H9 (cell line): Measurements from ENCODE around the gene HPS3. TPM values are rescaled to one million over a fixed set of nuclear protein-coding genes. Genes with fewer than 3 reads are reported as not detected.

Experiments
- DNase-seq: peaks from one replicate; pipeline ENCODE4 v3.0.0-alpha.2; 2017
- H2AFZ ChIP-seq: one replicate; pipeline ENCODE4 v1.6.1; 2013; ENCODE audit warnings: mild to moderate bottlenecking, low read length, control low read depth, moderate library complexity
- H2AK5ac ChIP-seq: 2 replicates; pipeline ENCODE4 v1.6.1; 2013; ENCODE audit warnings: low read length, control low read depth, mixed read lengths; ENCODE audit not compliant: insufficient read length
- H2BK120ac ChIP-seq: one replicate; pipeline ENCODE4 v1.6.1; 2013; ENCODE audit warnings: low read depth, mild to moderate bottlenecking, low read length, control low read depth, inconsistent platforms; ENCODE audit not compliant: poor library complexity, severe bottlenecking
- H2BK12ac ChIP-seq: 2 replicates; pipeline ENCODE4 v1.6.1; 2013; ENCODE audit warnings: low read length, control low read depth, mixed read lengths, low read depth; ENCODE audit not compliant: insufficient read length
- H2BK15ac ChIP-seq: 2 replicates; pipeline ENCODE4 v1.6.1; 2013; ENCODE audit warnings: low read depth, low read length, control low read depth
- H2BK20ac ChIP-seq: one replicate; pipeline ENCODE4 v1.6.1; 2013; ENCODE audit warnings: low read depth, mild to moderate bottlenecking, low read length, control low read depth, inconsistent platforms; ENCODE audit not compliant: poor library complexity, severe bottlenecking
- H2BK5ac ChIP-seq: 2 replicates; pipeline ENCODE4 v1.6.1; 2013; ENCODE audit warnings: low read length, control low read depth, mixed read lengths; ENCODE audit not compliant: insufficient read length
- H3K14ac ChIP-seq: 2 replicates; pipeline ENCODE4 v1.6.1; 2013; ENCODE audit warnings: low read length, control low read depth; ENCODE audit not compliant: insufficient read depth
- H3K18ac ChIP-seq: 2 replicates; pipeline ENCODE4 v1.6.1; 2013; ENCODE audit warnings: low read depth, mild to moderate bottlenecking, mixed read lengths, low read length, control low read depth; ENCODE audit not compliant: insufficient read length
- H3K23ac ChIP-seq: 2 replicates; pipeline ENCODE4 v1.6.1; 2013; ENCODE audit warnings: low read length, control low read depth, mixed read lengths, low read depth; ENCODE audit not compliant: insufficient read length
- H3K23me2 ChIP-seq: 2 replicates; pipeline ENCODE4 v1.6.1; 2013; ENCODE audit warnings: low read depth, mild to moderate bottlenecking, mixed read lengths, low read length, control low read depth; ENCODE audit not compliant: insufficient read length, poor library complexity, severe bottlenecking
- H3K27ac ChIP-seq: 2 replicates; pipeline ENCODE4 v1.5.1; 2013; ENCODE audit warnings: low read length, control low read depth, mixed read lengths, low read depth; ENCODE audit not compliant: insufficient read length
- H3K27me3 ChIP-seq: 2 replicates; pipeline ENCODE4 v1.6.1; 2013; ENCODE audit warnings: low read length, control low read depth, inconsistent platforms; ENCODE audit not compliant: insufficient read depth
- H3K4ac ChIP-seq: 2 replicates; pipeline ENCODE4 v1.6.1; 2013; ENCODE audit warnings: low read depth, mild to moderate bottlenecking, control low read depth, inconsistent platforms, low read length, moderate library complexity
- H3K4me1 ChIP-seq: 2 replicates; pipeline ENCODE4 v1.6.1; 2013; ENCODE audit warnings: low read length, control low read depth, inconsistent platforms; ENCODE audit not compliant: insufficient read depth
- H3K4me2 ChIP-seq: 2 replicates; pipeline ENCODE4 v1.6.1; 2013; ENCODE audit warnings: low read length, control low read depth, mixed read lengths; ENCODE audit not compliant: insufficient read length, insufficient read depth
- H3K56ac ChIP-seq: 2 replicates; pipeline ENCODE4 v1.6.1; 2013; ENCODE audit warnings: low read depth, mild to moderate bottlenecking, mixed read lengths, low read length, control low read depth; ENCODE audit not compliant: insufficient read length
- H3K79me1 ChIP-seq: 2 replicates; pipeline ENCODE4 v1.6.1; 2013; ENCODE audit warnings: low read depth, mild to moderate bottlenecking, moderate library complexity, low read length, control low read depth, inconsistent platforms; ENCODE audit not compliant: insufficient read depth, poor library complexity, severe bottlenecking
- H3K79me2 ChIP-seq: 2 replicates; pipeline ENCODE4 v1.6.1; 2013; ENCODE audit warnings: low read length, control low read depth, inconsistent platforms; ENCODE audit not compliant: insufficient read depth
- H3K9ac ChIP-seq: 2 replicates; pipeline ENCODE4 v1.6.1; 2013; ENCODE audit warnings: low read length, control low read depth, mixed read lengths; ENCODE audit not compliant: insufficient read length; ENCODE audit errors: extremely low read depth
- H3K9me3 ChIP-seq: one replicate; pipeline ENCODE4 v1.6.1; 2013; ENCODE audit warnings: low read depth, low read length, inconsistent platforms; ENCODE audit not compliant: control insufficient read depth
- H3T11ph ChIP-seq: one replicate; pipeline ENCODE4 v1.6.1; 2013; ENCODE audit warnings: mild to moderate bottlenecking, low read length, control low read depth, inconsistent platforms
- H4K20me1 ChIP-seq: one replicate; pipeline ENCODE4 v1.6.1; 2013; ENCODE audit not compliant: control insufficient read depth, insufficient read length, insufficient read depth
- H4K5ac ChIP-seq: 2 replicates; pipeline ENCODE4 v1.6.1; 2013; ENCODE audit warnings: low read depth, mild to moderate bottlenecking, mixed read lengths, low read length, control low read depth; ENCODE audit not compliant: insufficient read length
- H4K8ac ChIP-seq: replicated peaks from 2 replicates; pipeline ENCODE4 v1.6.1; 2013; ENCODE audit warnings: low read length, control low read depth, mixed read lengths, low read depth; ENCODE audit not compliant: insufficient read length
- H4K91ac ChIP-seq: 2 replicates; pipeline ENCODE4 v1.6.1; 2013; ENCODE audit warnings: low read depth, mild to moderate bottlenecking, moderate library complexity, mixed read lengths, low read length, control low read depth; ENCODE audit not compliant: insufficient read length
- H3K27ac Mint-ChIP-seq, 3 experiments: 2 replicates in 2 of 3; 3 replicates in 1 of 3; pipeline ENCODE4 v1.8.0; 2020 to 2021; ENCODE audit warnings: mixed read lengths in 3 of 3, mild to moderate bottlenecking in 1 of 3, moderate library complexity in 1 of 3
- H3K27me3 Mint-ChIP-seq: 2 replicates; pipeline ENCODE4 v1.8.0; 2021; ENCODE audit warnings: low read depth, mild to moderate bottlenecking, moderate library complexity, mixed read lengths
- H3K36me3 Mint-ChIP-seq, 3 experiments: 2 replicates in 2 of 3; 3 replicates in 1 of 3; pipeline ENCODE4 v1.8.0; 2020 to 2021; ENCODE audit warnings: low read depth in 3 of 3, mixed read lengths in 3 of 3; ENCODE audit not compliant: insufficient read depth in 1 of 3
- H3K4me1 Mint-ChIP-seq, 2 experiments: 2 replicates each; pipeline ENCODE4 v1.8.0; 2020; ENCODE audit warnings: mixed read lengths in 2 of 2
- H3K4me3 Mint-ChIP-seq, 2 experiments: 2 replicates in 1 of 2; 3 replicates in 1 of 2; pipeline ENCODE4 v1.8.0; 2020 to 2021; ENCODE audit warnings: mild to moderate bottlenecking in 2 of 2, mixed read lengths in 2 of 2, moderate library complexity in 1 of 2
- H3K9me3 Mint-ChIP-seq, 2 experiments: 2 replicates in 1 of 2; 3 replicates in 1 of 2; pipeline ENCODE4 v1.8.0; 2020; ENCODE audit warnings: mild to moderate bottlenecking in 2 of 2, mixed read lengths in 2 of 2, moderate library complexity in 1 of 2
- WGBS: extraction: QIAGEN DNeasy Blood & Tissue Kit; methylation state at CpG from one replicate; pipeline ENCODE4 v1.1.7; 2013; ENCODE audit warnings: missing lambda C conversion rate, low lambda C conversion rate, mixed read lengths; ENCODE audit not compliant: insufficient read length; ENCODE audit errors: extremely low coverage; 5-methylcytosine and 5-hydroxymethylcytosine counted together
- total RNA-seq: library from RNA; stranded (reverse); gene quantifications from 2 replicates; pipeline ENCODE4 v1.2.1, GENCODE V29; 2021
- TF ChIP-seq, protein P1 (sequence below): fragments of 200-600 bp; sonication (generic); conservative IDR thresholded peaks from 3 replicates; pipeline ENCODE4 v1.8.0; 2021; ENCODE audit warnings: antibody characterized with exemption, mild to moderate bottlenecking

HPS3 gene
- total RNA-seq, 1 experiment from 2014 or later = 46.5 TPM

DNA sequence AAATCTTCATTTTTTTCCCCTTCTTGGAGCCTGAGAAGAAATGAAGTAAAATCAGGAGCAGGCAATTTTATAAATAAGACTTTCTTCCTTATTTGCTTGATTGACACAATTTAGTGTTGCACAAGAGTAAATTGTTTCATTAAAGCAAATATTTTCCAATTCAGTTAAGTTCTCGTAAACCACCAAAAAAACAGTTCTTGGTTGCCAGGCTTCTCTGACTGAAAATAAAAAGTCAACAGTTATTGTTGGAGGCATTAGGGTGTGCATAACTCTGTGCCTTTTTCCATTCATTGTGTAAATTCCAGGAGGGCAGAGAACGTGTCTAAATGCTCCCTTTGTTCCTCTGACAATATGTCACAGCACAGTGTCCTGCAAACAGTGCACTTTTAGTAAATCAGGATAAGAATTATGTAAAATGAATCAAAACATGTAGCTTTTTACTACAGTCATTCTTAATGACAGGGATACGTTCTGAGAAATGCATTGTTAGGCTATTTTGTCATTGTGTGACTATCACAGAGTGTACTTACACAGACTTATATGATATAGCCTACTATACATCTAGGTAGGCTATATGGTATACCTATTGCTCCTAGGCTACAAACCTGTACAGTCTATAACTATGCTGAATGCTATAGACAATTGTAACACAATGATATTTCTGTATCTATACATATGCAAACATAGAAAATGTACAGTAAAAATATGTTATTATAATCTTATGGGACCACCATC, 92.5 kb downstream of the HPS3 start, which contains the start of gene CP:
Gene CP, minus strand, starts transcription at position 47 of the 735 bp plus-strand sequence. Its CDS starts 37 bp downstream, at position 10.
- no peaks in the 10 kb centered on the region for H3K79me2 ChIP-seq
- no peak within 1 kb of the TSS for H3K14ac ChIP-seq
- H4K20me1 ChIP-seq = no peaks in the 10 kb centered on the region
- no peak within 1 kb of the TSS for H2BK5ac ChIP-seq
- H2BK120ac ChIP-seq = no peak within 1 kb of the TSS
- H4K91ac ChIP-seq = no peak within 1 kb of the TSS
- Mint-ChIP-seq H3K4me1 (peaks cover 4 to 11% of the 10 kb centered on the region in 2 experiments), H3K27ac (no peak within 1 kb of the TSS; a peak in 1 of 7 replicates), H3K36me3 (peaks cover 0 to 13% (median 4%) of the 10 kb centered on the region in 3 experiments; a peak in 3 of 7 replicates), H3K27me3 (no peaks in the 10 kb centered on the region), H3K4me3 (no peak within 1 kb of the TSS), H3K9me3 (peaks cover 5 to 8% of the 10 kb centered on the region in 2 experiments; a peak in 4 of 5 replicates)
- H2BK15ac ChIP-seq = no peak within 1 kb of the TSS
- H3T11ph ChIP-seq = no peak within 1 kb of the TSS
- no peaks in the 10 kb centered on the region for H3K27me3 ChIP-seq
- no peak within 1 kb of the TSS for H2AFZ ChIP-seq
- TF ChIP-seq, protein P1, sequence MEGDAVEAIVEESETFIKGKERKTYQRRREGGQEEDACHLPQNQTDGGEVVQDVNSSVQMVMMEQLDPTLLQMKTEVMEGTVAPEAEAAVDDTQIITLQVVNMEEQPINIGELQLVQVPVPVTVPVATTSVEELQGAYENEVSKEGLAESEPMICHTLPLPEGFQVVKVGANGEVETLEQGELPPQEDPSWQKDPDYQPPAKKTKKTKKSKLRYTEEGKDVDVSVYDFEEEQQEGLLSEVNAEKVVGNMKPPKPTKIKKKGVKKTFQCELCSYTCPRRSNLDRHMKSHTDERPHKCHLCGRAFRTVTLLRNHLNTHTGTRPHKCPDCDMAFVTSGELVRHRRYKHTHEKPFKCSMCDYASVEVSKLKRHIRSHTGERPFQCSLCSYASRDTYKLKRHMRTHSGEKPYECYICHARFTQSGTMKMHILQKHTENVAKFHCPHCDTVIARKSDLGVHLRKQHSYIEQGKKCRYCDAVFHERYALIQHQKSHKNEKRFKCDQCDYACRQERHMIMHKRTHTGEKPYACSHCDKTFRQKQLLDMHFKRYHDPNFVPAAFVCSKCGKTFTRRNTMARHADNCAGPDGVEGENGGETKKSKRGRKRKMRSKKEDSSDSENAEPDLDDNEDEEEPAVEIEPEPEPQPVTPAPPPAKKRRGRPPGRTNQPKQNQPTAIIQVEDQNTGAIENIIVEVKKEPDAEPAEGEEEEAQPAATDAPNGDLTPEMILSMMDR = no peak
- H3K4ac ChIP-seq = no peak within 1 kb of the TSS
- no peak within 1 kb of the TSS for H2BK20ac ChIP-seq
- H4K5ac ChIP-seq = no peak within 1 kb of the TSS
- no peaks in the 10 kb centered on the region for H3K9me3 ChIP-seq
- H3K79me1 ChIP-seq = no peaks in the 10 kb centered on the region
- no peak within 1 kb of the TSS for H3K18ac ChIP-seq
- H3K56ac ChIP-seq = no peak within 1 kb of the TSS
- no peak within 1 kb of the TSS for H4K8ac ChIP-seq
- no CpG with 5 or more reads among the region's 3 CpGs for WGBS
- no peak within 1 kb of the TSS for H3K9ac ChIP-seq
- no peak within 1 kb of the TSS for H3K23ac ChIP-seq
- H2BK12ac ChIP-seq = no peak within 1 kb of the TSS
- peaks cover 7% of the 10 kb centered on the region; the same call in 1 of the 2 replicates for H3K4me1 ChIP-seq
- no peak within 1 kb of the TSS for H3K27ac ChIP-seq
- H3K4me2 ChIP-seq = no peak within 1 kb of the TSS
- no peak within 1 kb of the TSS for H2AK5ac ChIP-seq
- no peaks in the 10 kb centered on the region for H3K23me2 ChIP-seq
- DNase-seq = no peak

Other genes starting within 250 kb of the HPS3 start
- 31.5 and 32.0 TPM in 2 replicates for gene GYG1, start 138.1 kb upstream of the HPS3 start, total RNA-seq
- 41.5 and 44.1 TPM in 2 replicates for gene HLTF, start 43.1 kb upstream of the HPS3 start, total RNA-seq
- gene CP, start 92.2 kb downstream of the HPS3 start, total RNA-seq = 0.66 and 1.1 TPM in 2 replicates
- 8.1 and 9.8 TPM in 2 replicates for gene TM4SF18, start 204.0 kb downstream of the HPS3 start, total RNA-seq
- gene TM4SF1, start 248.0 kb downstream of the HPS3 start, total RNA-seq = 1.2 and 2.2 TPM in 2 replicates